ENCODE data around the gene FSTL3.
"Not testable (repeated sequence)": the region's sequence is repeated elsewhere in the genome, so short reads cannot be mapped to it uniquely, and the experiment has no call there.

The FSTL3 gene

GRCh38 chr19:711254-711653 is 35.1 kb downstream of the FSTL3 start:
- no peak for DNase-seq

GRCh38 chr19:715347-715746 is 39.2 kb downstream of the FSTL3 start:
- no peak for DNase-seq

DNA sequence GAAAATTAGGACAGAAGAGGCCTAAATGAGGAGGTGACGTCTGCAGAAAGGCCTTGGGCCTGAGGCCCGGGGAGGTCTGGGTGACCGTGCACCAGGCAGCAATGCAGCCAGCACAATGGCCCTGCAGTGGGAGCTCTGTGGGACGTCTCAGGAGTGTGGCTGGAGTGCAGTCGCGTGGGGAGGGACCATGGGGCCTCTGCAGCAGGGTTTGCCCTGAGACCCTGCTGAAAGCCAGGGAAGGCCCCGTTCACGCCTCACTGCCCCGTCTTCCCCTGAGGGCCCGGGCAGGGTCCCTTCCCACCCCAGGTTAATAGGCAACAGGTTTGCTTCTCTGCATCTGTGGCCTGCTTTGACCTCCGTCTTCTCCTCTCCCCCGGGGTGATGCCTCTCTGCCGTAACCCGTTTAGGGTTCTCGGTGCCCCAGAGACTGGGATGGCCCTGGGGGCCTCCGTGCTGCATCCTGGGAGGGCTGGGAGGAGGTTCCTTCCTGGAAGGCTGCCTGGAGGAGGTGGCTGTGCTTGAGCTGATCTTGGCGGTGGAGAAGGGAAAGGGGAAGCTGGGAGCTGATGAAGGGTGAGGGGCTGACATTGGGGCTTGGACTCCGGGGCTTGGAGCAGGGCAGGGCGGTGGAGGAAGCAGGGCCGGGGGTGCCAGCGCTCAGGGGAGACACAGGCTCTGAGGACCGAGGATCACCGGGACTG is 42.2 kb downstream of the FSTL3 start:
- DNase-seq, result no peak

- DNase-seq, result no peak
Measured at GRCh38 chr19:718991-719512, 42.9 kb downstream of the FSTL3 start.

DNA sequence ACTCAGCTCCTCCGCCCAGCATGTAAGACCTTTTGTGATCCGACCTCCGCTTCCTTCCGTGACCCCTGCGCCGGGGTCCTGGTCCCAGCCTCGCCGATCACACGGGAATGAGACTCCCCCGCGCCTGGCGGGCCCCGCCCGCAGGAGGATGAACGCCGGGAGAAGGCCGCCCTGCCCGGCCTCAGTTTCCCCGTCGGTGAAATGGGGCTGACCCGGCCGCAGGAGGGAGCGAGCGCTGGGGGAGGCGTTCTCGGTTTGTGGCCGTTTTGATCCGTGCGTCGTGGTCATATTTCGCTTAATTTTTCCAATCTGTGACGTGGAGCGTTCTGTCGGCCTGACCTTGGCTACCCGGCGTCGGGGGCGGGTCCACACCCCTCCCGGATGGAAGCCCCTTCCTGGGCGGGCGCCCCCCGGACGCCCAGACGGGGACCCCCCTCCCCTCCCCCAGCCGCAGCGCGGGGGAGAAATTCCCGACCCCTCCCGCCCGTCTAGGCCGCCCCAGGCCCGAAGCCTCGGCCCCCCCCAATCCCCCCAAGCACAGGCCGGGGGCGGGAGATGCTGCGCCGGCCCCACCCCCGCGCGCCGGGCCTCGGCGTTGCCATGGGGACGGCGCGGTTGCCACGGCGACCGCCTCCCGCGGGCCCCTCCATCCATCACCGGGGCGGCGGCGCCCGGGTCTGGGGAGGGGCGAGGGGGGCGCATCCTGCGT is 43.6 kb downstream of the FSTL3 start:
- no peak for DNase-seq

DNA sequence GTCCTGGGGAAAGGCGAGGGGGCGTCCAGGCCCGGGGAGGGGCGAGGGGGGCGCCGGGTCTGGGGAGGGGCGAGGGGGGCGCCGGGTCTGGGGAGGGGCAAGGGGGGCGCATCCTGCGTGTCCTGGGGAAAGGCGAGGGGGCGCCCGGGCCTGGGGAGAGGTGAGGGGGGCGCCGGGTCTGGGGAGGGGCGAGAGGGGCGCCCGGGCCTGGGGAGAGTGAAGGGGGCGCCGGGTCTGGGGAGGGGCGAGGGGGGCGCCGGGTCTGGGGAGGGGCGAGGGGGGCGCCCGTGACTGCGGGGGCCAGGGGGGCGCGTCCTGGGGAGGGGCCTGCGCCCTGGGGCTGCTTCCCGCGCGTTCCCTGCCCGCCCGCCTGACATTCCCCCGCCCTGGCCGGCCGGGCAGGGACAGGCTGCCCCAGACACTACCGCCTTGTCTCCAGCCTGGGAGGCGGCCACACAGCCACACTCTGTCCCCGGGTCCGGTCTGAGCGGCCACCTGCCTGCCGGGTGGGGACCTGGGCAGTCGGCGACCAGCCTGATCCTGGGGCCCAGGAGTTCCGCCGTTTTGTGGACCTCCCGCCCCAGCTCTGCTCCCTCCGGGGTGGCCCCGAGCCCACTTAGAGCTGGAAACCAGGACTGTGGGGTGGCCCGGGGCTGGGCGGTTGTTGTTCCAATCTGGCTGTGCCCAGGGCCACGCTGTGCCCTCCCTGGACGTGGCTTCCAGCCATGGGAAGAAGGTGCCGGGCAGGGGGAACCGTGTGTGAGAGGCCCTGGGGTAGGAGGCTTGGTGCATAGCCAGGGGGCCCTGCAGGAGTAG is 44.4 kb downstream of the FSTL3 start:
- DNase-seq, result no peak

- no peak for DNase-seq
Measured at GRCh38 chr19:722553-723101, 46.4 kb downstream of the FSTL3 start.

- DNase-seq, result no peak
Measured at GRCh38 chr19:723247-723646, 47.1 kb downstream of the FSTL3 start.

- no peak for DNase-seq
Measured at GRCh38 chr19:723714-724113, 47.5 kb downstream of the FSTL3 start.

- DNase-seq, result no peak
Measured at GRCh38 chr19:725461-726089, 49.4 kb downstream of the FSTL3 start.

- no peak for DNase-seq
Measured at GRCh38 chr19:726993-727956, 51.1 kb downstream of the FSTL3 start.

DNA sequence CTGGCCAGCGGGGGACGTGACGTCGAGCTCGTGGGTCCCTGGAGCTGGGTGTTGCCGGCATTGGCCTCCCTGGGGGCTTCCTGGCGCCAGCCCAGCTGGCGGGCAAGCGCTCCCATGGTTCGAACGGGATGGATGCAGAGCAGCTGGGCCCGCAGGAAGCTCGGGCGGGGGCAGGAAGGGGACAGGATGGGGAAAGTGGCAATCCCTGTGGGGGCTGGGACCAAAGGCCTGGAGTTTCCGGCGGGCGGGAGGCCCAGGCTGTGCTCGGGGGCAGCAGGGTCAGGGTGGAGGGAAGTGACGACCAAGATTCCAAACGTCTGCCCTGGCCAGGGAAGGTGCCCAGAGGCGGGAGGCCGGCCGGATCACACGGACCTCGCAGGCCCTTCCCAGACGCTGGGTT is 51.8 kb downstream of the FSTL3 start:
- DNase-seq, result no peak

- DNase-seq, result not testable (repeated sequence)
Measured at GRCh38 chr19:729564-729963, 53.4 kb downstream of the FSTL3 start.

- DNase-seq, result no peak
Measured at GRCh38 chr19:729965-730668, 53.9 kb downstream of the FSTL3 start.

- no peak for DNase-seq
Measured at GRCh38 chr19:731000-731399, 54.8 kb downstream of the FSTL3 start.

DNA sequence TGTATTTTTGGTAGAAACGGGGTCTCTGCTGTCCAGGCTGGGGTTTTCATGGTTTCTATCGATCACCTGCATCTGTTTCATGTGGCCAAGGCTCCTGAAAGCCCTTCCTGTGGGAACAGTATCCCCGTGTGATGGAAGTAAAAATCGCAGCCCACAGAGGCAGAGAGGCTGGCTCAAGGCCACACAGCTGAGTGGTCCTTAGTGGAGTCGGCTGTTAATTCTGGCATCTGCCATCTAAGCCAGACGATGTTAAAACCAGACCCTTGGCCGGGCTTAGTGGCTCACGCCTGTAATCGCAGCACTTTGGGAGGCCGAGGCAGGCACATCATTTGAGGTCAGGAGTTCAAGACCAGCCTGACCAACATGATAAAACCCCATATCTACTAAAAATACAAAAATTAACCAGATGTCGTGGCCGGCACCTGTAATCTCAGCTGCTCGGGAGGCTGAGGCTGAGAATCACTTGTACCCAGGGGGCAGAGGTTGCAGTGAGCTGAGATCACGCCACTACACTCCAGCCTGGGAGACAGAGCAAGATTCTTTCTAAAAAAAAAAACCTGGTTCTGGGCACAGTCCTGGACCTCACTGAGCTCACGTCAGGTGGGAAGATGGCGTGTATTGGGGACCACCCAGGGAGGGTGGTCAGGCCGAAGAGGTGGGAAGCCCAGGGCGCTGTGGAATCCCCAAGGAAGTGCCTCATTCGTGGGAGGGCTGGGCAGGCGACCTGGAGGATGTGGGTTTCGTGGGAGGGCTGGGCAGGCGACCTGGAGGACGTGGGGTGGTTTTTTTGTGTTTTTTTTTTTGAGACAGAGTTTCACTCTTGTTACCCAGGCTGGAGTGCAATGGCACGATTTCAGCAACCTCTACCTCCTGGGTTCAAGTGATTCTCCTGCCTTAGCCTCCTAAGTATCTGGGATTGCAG is 56.2 kb downstream of the FSTL3 start:
- DNase-seq, result no peak
